ENCODE results near the gene RBM18. TPM values are rescaled to one million over a fixed set of nuclear protein-coding genes. Genes with fewer than 3 reads are reported as not detected.

The RBM18 gene
- total and polyA plus RNA-seq, 2 of the 4 experiments (the other 2 are of a cell fraction), result 8.4 to 15.6 TPM

DNA sequence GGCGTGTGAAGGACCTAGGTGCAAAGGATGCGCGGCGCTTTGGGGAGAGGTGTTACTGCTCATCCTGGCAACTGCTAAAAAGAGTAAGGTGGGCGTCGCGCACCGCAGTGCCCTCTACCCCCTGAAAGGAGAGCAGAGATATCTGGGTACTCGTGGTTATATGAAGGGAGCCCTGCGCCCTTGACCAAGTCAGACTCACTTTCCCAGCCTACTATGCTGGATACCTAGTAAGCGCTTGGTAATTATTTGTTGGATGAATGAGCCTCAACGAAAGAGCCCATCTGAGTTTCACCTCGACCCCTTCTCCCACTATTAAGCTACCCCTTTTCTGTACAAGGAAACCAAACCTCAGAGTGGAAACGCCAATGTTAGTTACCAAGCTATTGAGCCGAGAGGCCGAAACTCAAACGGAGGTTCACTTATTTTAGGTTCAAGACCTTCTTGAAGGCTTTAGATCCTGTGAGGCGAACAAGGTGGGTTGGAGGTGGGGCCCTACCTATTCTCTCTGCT lies 43.9 kb downstream of the RBM18 start:
- H3K23ac ChIP-seq (ENCODE audit: low read depth, low read length), result no peak overlapping the region
- H3K4ac ChIP-seq (ENCODE audit: low read depth, low read length), result no peak overlapping the region
- WGBS, 2 experiments (ENCODE audit: extremely low coverage in 2 of 2, insufficient read length in 1 of 2), result 10% methylated on average over 6 of the region's 18 CpGs; no CpG with 5 or more reads in 1 of the 2 experiments
- no TSS peak for BruUV-seq (replicated peaks)
- H3K9ac ChIP-seq (ENCODE audit: low read depth, low read length), result no peak overlapping the region
- dilution Hi-C loops (cut with HindIII; ENCODE audit: low sequenced_read_pairs, unreplicated experiment) (no loop called here), intact Hi-C loops (cut with micrococcal nuclease) (no loop called here), in situ Hi-C loops (cut with MboI; ENCODE audit: low sequenced_read_pairs) (no loop called here)
- 0 out of 2 replicates have a peak, but pooled peaks cover 4% of the 10 kb centered on the region for H3K9me1 ChIP-seq (ENCODE audit: insufficient read depth, low read length)
- H3K79me1 ChIP-seq (ENCODE audit: low read depth in 1 of 2, low read length in 2 of 2), result no peaks in the 10 kb centered on the region
- no peak for DNase-seq
- H3K27ac ChIP-seq (ENCODE audit: insufficient read depth, low read length), result no peak overlapping the region
- peaks cover 98% of the 10 kb centered on the region for H3K27me3 ChIP-seq (ENCODE audit: control insufficient read depth, insufficient read depth, low read length)
- ChIA-PET POLR2A (ENCODE audit: unreplicated experiment) (no interaction called here), CTCF (interaction anchor here (0.7 kb wide), 1 partner anchor 130 kb away, joined by 3 read pairs; no protein-coding TSS in a partner anchor)
- no peak overlapping the region for H2BK5ac ChIP-seq (ENCODE audit: low read depth, low read length, poor library complexity, severe bottlenecking)
- no peak overlapping the region for H2AFZ ChIP-seq (replicated peaks; ENCODE audit: low read length, poor library complexity)
- H2BK20ac ChIP-seq (ENCODE audit: low read depth, low read length), result no peak overlapping the region
- no peak overlapping the region for H2BK15ac ChIP-seq (ENCODE audit: low read depth, low read length)
- no peaks in the 10 kb centered on the region for H3K36me3 ChIP-seq (ENCODE audit: control insufficient read depth, insufficient read depth, low read length)
- no peak overlapping the region for H3K18ac ChIP-seq (ENCODE audit: low read depth, low read length)
- H3K56ac ChIP-seq (ENCODE audit: extremely low read depth, insufficient read depth, low read length), result no peak overlapping the region
- H4K5ac ChIP-seq (ENCODE audit: low read depth, low read length), result no peak overlapping the region
- ATAC-seq (ENCODE audit: low read depth), result no peak
- H3K4me1 ChIP-seq (ENCODE audit: control insufficient read depth, insufficient read depth, low read length), result peaks cover 2% of the 10 kb centered on the region; the same call in 1 of the 2 replicates
- H3K14ac ChIP-seq (replicated peaks; ENCODE audit: low read depth, low read length), result no peak overlapping the region
- no peak overlapping the region for H4K8ac ChIP-seq (ENCODE audit: low read depth in 2 of 2, low read length in 2 of 2)
- H3K4me2 ChIP-seq (ENCODE audit: low read depth, low read length), result no peak overlapping the region
- no peak overlapping the region for H3K4me3 ChIP-seq (ENCODE audit: insufficient read depth, low read depth, low read length)
- H2AK5ac ChIP-seq (ENCODE audit: low read depth, low read length), result no peak overlapping the region
- H4K20me1 ChIP-seq (ENCODE audit: insufficient read depth, low read length), result peaks cover 10% of the 10 kb centered on the region; the same call in 1 of the 2 replicates
- no peak overlapping the region for H2BK120ac ChIP-seq (ENCODE audit: low read depth, low read length)
- TF ChIP-seq MAZ (IDR thresholded peaks at IDR 0.05; ENCODE audit: borderline replicate concordance, low read depth, low read length) (no peak), RFX5 (IDR thresholded peaks at IDR 0.05; ENCODE audit: low read depth, low read length) (no peak), MXI1 (IDR thresholded peaks at IDR 0.05; ENCODE audit: borderline replicate concordance, low read depth, low read length) (no peak), POLR2A (IDR thresholded peaks at IDR 0.05; ENCODE audit: low read depth, low read length) (no peak), MAFK (IDR thresholded peaks at IDR 0.05; ENCODE audit: low read depth, low read length) (no peak), RAD21 (IDR thresholded peaks at IDR 0.05; ENCODE audit: low read length) (no peak), BHLHE40 (IDR thresholded peaks at IDR 0.05; ENCODE audit: low read depth, low read length) (no peak)
- H3K9me3 ChIP-seq (ENCODE audit: control insufficient read depth, insufficient read depth, low read length), result peaks cover 12% of the 10 kb centered on the region
- H2AK9ac ChIP-seq (replicated peaks; ENCODE audit: low read depth, low read length, poor library complexity), result no peak overlapping the region
- no peak overlapping the region for H4K91ac ChIP-seq (ENCODE audit: insufficient read depth, low read depth, low read length)

All from IMR-90 (cell line).